Measurements from ENCODE around the gene PIK3R3. TPM values are rescaled to one million over a fixed set of nuclear protein-coding genes. Genes with fewer than 3 reads are reported as not detected.

Gene PIK3R3
- total and polyA plus RNA-seq, 9 of the 15 experiments (the other 6 are each of a cell fraction or from before 2014, with no cell fraction given), result 1.4 to 7.7 (median 4.6) TPM

DNA sequence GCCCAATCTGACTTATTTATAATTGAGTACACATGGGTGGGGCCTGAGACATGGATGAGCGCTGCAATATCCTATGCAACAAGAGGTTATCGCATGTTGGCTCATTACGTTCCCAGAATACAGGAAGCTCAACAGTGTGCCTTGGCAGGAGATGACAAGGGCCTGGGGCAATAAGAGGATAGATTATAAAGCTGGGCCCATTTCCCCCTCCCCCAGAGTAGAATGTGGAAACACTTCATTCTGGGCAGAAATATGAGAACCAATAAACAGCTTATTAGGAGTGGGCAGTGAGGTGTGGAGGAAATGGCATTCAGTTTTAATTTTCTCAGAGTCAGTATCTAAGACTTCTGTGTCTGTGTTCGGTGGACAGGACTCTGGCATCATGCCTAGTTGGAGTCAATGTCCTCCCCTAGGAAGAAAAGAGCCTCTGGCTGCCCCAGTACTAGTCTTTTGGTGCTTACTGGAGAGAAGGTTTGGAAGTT is 92.8 kb downstream of the PIK3R3 start:
- TF ChIP-seq RAD21 (CRISPR knock-in tag; conservative IDR thresholded peaks at IDR 0.05 in 1 of 2, IDR thresholded peaks at IDR 0.05 in 1 of 2) (peak in 1 of 2 experiments; percentile 14; a peak in 1 of 4 replicates), CXXC5 (CRISPR knock-in tag; IDR thresholded peaks at IDR 0.05) (peak; percentile 26; the same call in 1 of the 2 replicates), NFIC (IDR thresholded peaks at IDR 0.05) (peak; percentile 18; the same call in 1 of the 2 replicates), TAF9B (IDR thresholded peaks at IDR 0.05; ENCODE audit: partially characterized antibody) (no peak)
- no TSS peak for BruUV-seq (replicated peaks)
- peaks cover 3 to 12% of the 10 kb centered on the region in 2 experiments for H3K4me1 ChIP-seq (replicated peaks in 1 of 2; ENCODE audit: control insufficient read depth in 2 of 2, insufficient read depth in 2 of 2, low read length in 2 of 2)

More for the DNA sequence above, 92.8 kb downstream of the PIK3R3 start:
- H3K27me3 ChIP-seq (ENCODE audit: control insufficient read depth in 2 of 2, insufficient read depth in 2 of 2, low read length in 2 of 2), result no peaks in the 10 kb centered on the region
- H2AFZ ChIP-seq (ENCODE audit: low read depth, low read length), result no peak overlapping the region
- peak in 1 of 4 experiments; percentile 29 for DNase-seq (ENCODE audit: extremely low read depth in 1 of 4, low spot score in 3 of 4)
- POLR2A ChIA-PET, result interaction anchor here (0.6 to 1.9 kb wide), 7 partner anchors 9 to 138 kb away, joined by 3 to 4 read pairs (median 3); partner anchors contain the start of gene PIK3R3
- intact Hi-C loops (cut with micrococcal nuclease) (no loop called here), in situ Hi-C loops (cut with MboI) (loop anchor here (5.0 kb wide), 1 partner anchor 138 kb away; the partner anchor contains the start of genes P3R3URF and TSPAN1)
- H3K9me1 ChIP-seq (ENCODE audit: control insufficient read depth, insufficient read depth, low read length), result no peaks in the 10 kb centered on the region
- ATAC-seq, result no peak
- no peak overlapping the region for H3K4me3 ChIP-seq
- FAIRE-seq, result no peak
- H4K20me1 ChIP-seq (replicated peaks; ENCODE audit: control insufficient read depth, insufficient read depth, low read length), result 0 out of 2 replicates have a peak, but pooled peaks cover 8% of the 10 kb centered on the region
- no peaks in the 10 kb centered on the region for H3K9me3 ChIP-seq (replicated peaks; ENCODE audit: control insufficient read depth, insufficient read depth, low read depth, low read length)
- no peak overlapping the region for H3K27ac ChIP-seq (ENCODE audit: extremely low read depth, low read depth, low read length)
- no peak overlapping the region for H3K4me2 ChIP-seq (ENCODE audit: insufficient read depth, low read length)
- peaks cover 2% of the 10 kb centered on the region; the same call in 1 of the 3 replicates for H3K36me3 ChIP-seq (ENCODE audit: control insufficient read depth, insufficient read depth, low read length)
- H3K79me2 ChIP-seq (ENCODE audit: control insufficient read depth, insufficient read depth, low read length), result no peaks in the 10 kb centered on the region
- CTCF ChIA-PET (ENCODE audit: low intra/inter-chr PET ratio), result interaction anchor here (0.6 to 5.8 kb wide), 3 partner anchors 131 to 140 kb away, joined by 3 to 157 read pairs (median 4); no protein-coding TSS in a partner anchor
- H3K9ac ChIP-seq (ENCODE audit: insufficient read depth in 1 of 2, low read depth in 2 of 2, low read length in 2 of 2), result no peak overlapping the region
- WGBS (ENCODE audit: insufficient coverage, low coverage, missing lambda C conversion rate), result 33% methylated on average over 4 of the region's 4 CpGs

Data from K562 (cell line).